Measurements from ENCODE around the gene KCND3.

The KCND3 gene

GRCh38 chr1:112021263-112021662 is 31.8 kb upstream of the KCND3 start:
- no peak overlapping the region for H3K4me3 ChIP-seq (ENCODE audit: control insufficient read depth in 1 of 7, extremely low read depth in 1 of 7, insufficient read depth in 4 of 7, low read depth in 2 of 7, low read length in 6 of 7)
- ChIA-PET CTCF (no interaction called here), POLR2A (no interaction called here)
- WGBS (ENCODE audit: insufficient coverage), result 96% methylated on average over 4 of the region's 4 CpGs
- no peak for DNase-seq
- peaks cover 0 to 1% (median 0%) of the 10 kb centered on the region in 5 experiments for H3K9me3 ChIP-seq (ENCODE audit: control extremely low read depth in 1 of 5, control insufficient read depth in 4 of 5, insufficient read depth in 2 of 5, low read depth in 1 of 5, low read length in 4 of 5)
- H3K27ac ChIP-seq (ENCODE audit: insufficient read depth in 1 of 2, low read depth in 1 of 2, low read length in 2 of 2, poor library complexity in 1 of 2, severe bottlenecking in 2 of 2), result no peak overlapping the region
- H3K4me1 ChIP-seq (ENCODE audit: control extremely low read depth in 1 of 4, control insufficient read depth in 4 of 4, insufficient read depth in 4 of 4, low read length in 3 of 4), result no peaks in the 10 kb centered on the region
- peaks cover 0 to 8% (median 3%) of the 10 kb centered on the region in 5 experiments for H3K27me3 ChIP-seq (replicated peaks in 2 of 5; ENCODE audit: control insufficient read depth in 4 of 5, insufficient read depth in 5 of 5, low read length in 4 of 5)
- H3K36me3 ChIP-seq (ENCODE audit: control insufficient read depth in 4 of 4, insufficient read depth in 4 of 4, low read length in 3 of 4), result no peaks in the 10 kb centered on the region

GRCh38 chr1:112017183-112017582 is 27.7 kb upstream of the KCND3 start:
- DNase-seq, result no peak
- ChIA-PET CTCF (no interaction called here), POLR2A (no interaction called here)
- 80% methylated on average over 2 of the region's 6 CpGs for WGBS (ENCODE audit: insufficient coverage)
- Histone ChIP-seq H3K9me3 (ENCODE audit: control extremely low read depth in 1 of 5, control insufficient read depth in 4 of 5, insufficient read depth in 2 of 5, low read depth in 1 of 5, low read length in 4 of 5) (peaks cover 0 to 2% (median 0%) of the 10 kb centered on the region in 5 experiments), H3K4me1 (ENCODE audit: control extremely low read depth in 1 of 4, control insufficient read depth in 4 of 4, insufficient read depth in 4 of 4, low read length in 3 of 4) (no peaks in the 10 kb centered on the region), H3K27me3 (replicated peaks in 2 of 5; ENCODE audit: control insufficient read depth in 4 of 5, insufficient read depth in 5 of 5, low read length in 4 of 5) (peaks cover 0 to 5% (median 1%) of the 10 kb centered on the region in 5 experiments), H3K27ac (ENCODE audit: insufficient read depth in 1 of 2, low read depth in 1 of 2, low read length in 2 of 2, poor library complexity in 1 of 2, severe bottlenecking in 2 of 2) (no peak overlapping the region), H3K4me3 (ENCODE audit: control insufficient read depth in 1 of 7, extremely low read depth in 1 of 7, insufficient read depth in 4 of 7, low read depth in 2 of 7, low read length in 6 of 7) (no peak overlapping the region), H3K36me3 (ENCODE audit: control insufficient read depth in 4 of 4, insufficient read depth in 4 of 4, low read length in 3 of 4) (no peaks in the 10 kb centered on the region)

- POLR2A ChIA-PET, result no interaction called here
- no peak for DNase-seq
These were observed 23.4 kb upstream of the KCND3 start for GRCh38 chr1:112012823-112013222.

GRCh38 chr1:112011202-112011601 is 21.7 kb upstream of the KCND3 start:
- CTCF ChIA-PET, result no interaction called here
- no peak for DNase-seq

More at GRCh38 chr1:112012823-112013222, 23.4 kb upstream of the KCND3 start:
- WGBS (ENCODE audit: insufficient coverage), result no CpG with 5 or more reads among the region's 1 CpG
- Histone ChIP-seq H3K4me1 (ENCODE audit: control extremely low read depth in 1 of 4, control insufficient read depth in 4 of 4, insufficient read depth in 4 of 4, low read length in 3 of 4) (no peaks in the 10 kb centered on the region), H3K9me3 (ENCODE audit: control extremely low read depth in 1 of 5, control insufficient read depth in 4 of 5, insufficient read depth in 2 of 5, low read depth in 1 of 5, low read length in 4 of 5) (peaks cover 0 to 2% (median 0%) of the 10 kb centered on the region in 5 experiments), H3K4me3 (ENCODE audit: control insufficient read depth in 1 of 7, extremely low read depth in 1 of 7, insufficient read depth in 4 of 7, low read depth in 2 of 7, low read length in 6 of 7) (no peak overlapping the region), H3K27me3 (replicated peaks in 2 of 5; ENCODE audit: control insufficient read depth in 4 of 5, insufficient read depth in 5 of 5, low read length in 4 of 5) (peaks cover 0 to 5% (median 2%) of the 10 kb centered on the region in 5 experiments), H3K27ac (ENCODE audit: insufficient read depth in 1 of 2, low read depth in 1 of 2, low read length in 2 of 2, poor library complexity in 1 of 2, severe bottlenecking in 2 of 2) (no peak overlapping the region), H3K36me3 (ENCODE audit: control insufficient read depth in 4 of 4, insufficient read depth in 4 of 4, low read length in 3 of 4) (no peaks in the 10 kb centered on the region)
- CTCF ChIA-PET, result no interaction called here

DNA sequence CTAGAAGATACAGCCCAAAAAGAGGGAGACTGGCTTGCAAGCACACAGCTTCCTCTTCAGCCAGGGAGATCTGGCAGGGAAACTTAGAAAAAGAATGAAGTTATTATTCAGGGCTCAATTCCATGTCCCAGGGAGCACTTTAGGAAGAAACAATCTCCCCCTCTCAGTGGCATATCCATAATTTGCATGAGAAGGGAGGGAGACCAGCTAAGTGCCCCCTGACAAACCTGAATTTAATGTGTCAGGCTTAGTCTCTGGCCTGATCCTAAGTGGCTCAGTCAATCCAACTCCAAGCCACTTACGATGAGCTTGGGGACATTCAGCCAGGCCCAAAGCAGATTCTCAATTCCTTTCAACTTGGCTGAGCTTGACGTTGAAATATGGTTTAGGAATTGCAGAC is 17.7 kb upstream of the KCND3 start:
- Histone ChIP-seq H3K4me3 (ENCODE audit: control insufficient read depth in 1 of 7, extremely low read depth in 1 of 7, insufficient read depth in 4 of 7, low read depth in 2 of 7, low read length in 6 of 7) (no peak overlapping the region), H3K27ac (ENCODE audit: insufficient read depth in 1 of 2, low read depth in 1 of 2, low read length in 2 of 2, poor library complexity in 1 of 2, severe bottlenecking in 2 of 2) (no peak overlapping the region), H3K9me3 (ENCODE audit: control extremely low read depth in 1 of 5, control insufficient read depth in 4 of 5, insufficient read depth in 2 of 5, low read depth in 1 of 5, low read length in 4 of 5) (no peaks in the 10 kb centered on the region), H3K36me3 (ENCODE audit: control insufficient read depth in 4 of 4, insufficient read depth in 4 of 4, low read length in 3 of 4) (no peaks in the 10 kb centered on the region), H3K27me3 (replicated peaks in 2 of 5; ENCODE audit: control insufficient read depth in 4 of 5, insufficient read depth in 5 of 5, low read length in 4 of 5) (peaks cover 0 to 3% (median under 1%) of the 10 kb centered on the region in 5 experiments), H3K4me1 (ENCODE audit: control extremely low read depth in 1 of 4, control insufficient read depth in 4 of 4, insufficient read depth in 4 of 4, low read length in 3 of 4) (no peaks in the 10 kb centered on the region)
- DNase-seq, result no peak
- POLR2A ChIA-PET, result no interaction called here
- CTCF ChIA-PET, result interaction anchor here (0.9 kb wide), 1 partner anchor 10 kb away, joined by 3 read pairs; no protein-coding TSS in a partner anchor
- 100% methylated on average over 1 of the region's 2 CpGs for WGBS (ENCODE audit: insufficient coverage)

More at GRCh38 chr1:112011202-112011601, 21.7 kb upstream of the KCND3 start:
- H3K27ac ChIP-seq (ENCODE audit: insufficient read depth in 1 of 2, low read depth in 1 of 2, low read length in 2 of 2, poor library complexity in 1 of 2, severe bottlenecking in 2 of 2), result no peak overlapping the region
- 97% methylated on average over 2 of the region's 3 CpGs for WGBS (ENCODE audit: insufficient coverage)
- POLR2A ChIA-PET, result no interaction called here
- no peaks in the 10 kb centered on the region for H3K4me1 ChIP-seq (ENCODE audit: control extremely low read depth in 1 of 4, control insufficient read depth in 4 of 4, insufficient read depth in 4 of 4, low read length in 3 of 4)
- H3K27me3 ChIP-seq (replicated peaks in 2 of 5; ENCODE audit: control insufficient read depth in 4 of 5, insufficient read depth in 5 of 5, low read length in 4 of 5), result peaks cover 0 to 5% (median 2%) of the 10 kb centered on the region in 5 experiments
- H3K36me3 ChIP-seq (ENCODE audit: control insufficient read depth in 4 of 4, insufficient read depth in 4 of 4, low read length in 3 of 4), result no peaks in the 10 kb centered on the region
- H3K9me3 ChIP-seq (ENCODE audit: control extremely low read depth in 1 of 5, control insufficient read depth in 4 of 5, insufficient read depth in 2 of 5, low read depth in 1 of 5, low read length in 4 of 5), result peaks cover 0 to 2% (median 0%) of the 10 kb centered on the region in 5 experiments
- H3K4me3 ChIP-seq (ENCODE audit: control insufficient read depth in 1 of 7, extremely low read depth in 1 of 7, insufficient read depth in 4 of 7, low read depth in 2 of 7, low read length in 6 of 7), result no peak overlapping the region

GRCh38 chr1:112006416-112007025 is 17.1 kb upstream of the KCND3 start:
- Histone ChIP-seq H3K4me3 (ENCODE audit: control insufficient read depth in 1 of 7, extremely low read depth in 1 of 7, insufficient read depth in 4 of 7, low read depth in 2 of 7, low read length in 6 of 7) (no peak overlapping the region), H3K27me3 (replicated peaks in 2 of 5; ENCODE audit: control insufficient read depth in 4 of 5, insufficient read depth in 5 of 5, low read length in 4 of 5) (peaks cover 0 to 2% (median 0%) of the 10 kb centered on the region in 5 experiments), H3K4me1 (ENCODE audit: control extremely low read depth in 1 of 4, control insufficient read depth in 4 of 4, insufficient read depth in 4 of 4, low read length in 3 of 4) (no peaks in the 10 kb centered on the region), H3K36me3 (ENCODE audit: control insufficient read depth in 4 of 4, insufficient read depth in 4 of 4, low read length in 3 of 4) (no peaks in the 10 kb centered on the region), H3K27ac (ENCODE audit: insufficient read depth in 1 of 2, low read depth in 1 of 2, low read length in 2 of 2, poor library complexity in 1 of 2, severe bottlenecking in 2 of 2) (no peak overlapping the region), H3K9me3 (ENCODE audit: control extremely low read depth in 1 of 5, control insufficient read depth in 4 of 5, insufficient read depth in 2 of 5, low read depth in 1 of 5, low read length in 4 of 5) (no peaks in the 10 kb centered on the region)
- DNase-seq, result no peak
- 97% methylated on average over 6 of the region's 7 CpGs for WGBS (ENCODE audit: insufficient coverage)
- ChIA-PET POLR2A (no interaction called here), CTCF (interaction anchor here (0.9 kb wide), 1 partner anchor 10 kb away, joined by 3 read pairs; no protein-coding TSS in a partner anchor)

GRCh38 chr1:112004076-112004475 is 14.6 kb upstream of the KCND3 start:
- 100% methylated on average over 2 of the region's 2 CpGs for WGBS (ENCODE audit: insufficient coverage)
- CTCF ChIA-PET, result no interaction called here
- POLR2A ChIA-PET, result no interaction called here
- Histone ChIP-seq H3K36me3 (ENCODE audit: control insufficient read depth in 4 of 4, insufficient read depth in 4 of 4, low read length in 3 of 4) (no peaks in the 10 kb centered on the region), H3K9me3 (ENCODE audit: control extremely low read depth in 1 of 5, control insufficient read depth in 4 of 5, insufficient read depth in 2 of 5, low read depth in 1 of 5, low read length in 4 of 5) (no peaks in the 10 kb centered on the region), H3K27ac (ENCODE audit: insufficient read depth in 1 of 2, low read depth in 1 of 2, low read length in 2 of 2, poor library complexity in 1 of 2, severe bottlenecking in 2 of 2) (no peak overlapping the region), H3K4me3 (ENCODE audit: control insufficient read depth in 1 of 7, extremely low read depth in 1 of 7, insufficient read depth in 4 of 7, low read depth in 2 of 7, low read length in 6 of 7) (no peak overlapping the region), H3K27me3 (replicated peaks in 2 of 5; ENCODE audit: control insufficient read depth in 4 of 5, insufficient read depth in 5 of 5, low read length in 4 of 5) (peaks cover 0 to 14% (median 0%) of the 10 kb centered on the region in 5 experiments), H3K4me1 (ENCODE audit: control extremely low read depth in 1 of 4, control insufficient read depth in 4 of 4, insufficient read depth in 4 of 4, low read length in 3 of 4) (no peaks in the 10 kb centered on the region)
- no peak for DNase-seq

Measured in common myeloid progenitor, CD34-positive (primary cell).